ENCODE data around the gene EFHB. TPM values are rescaled to one million over a fixed set of nuclear protein-coding genes. Genes with fewer than 3 reads are reported as not detected.

The EFHB gene
- total and polyA plus RNA-seq, 11 donors: 0.14 to 1.6 (median 0.85) TPM; not detected in 6

DNA sequence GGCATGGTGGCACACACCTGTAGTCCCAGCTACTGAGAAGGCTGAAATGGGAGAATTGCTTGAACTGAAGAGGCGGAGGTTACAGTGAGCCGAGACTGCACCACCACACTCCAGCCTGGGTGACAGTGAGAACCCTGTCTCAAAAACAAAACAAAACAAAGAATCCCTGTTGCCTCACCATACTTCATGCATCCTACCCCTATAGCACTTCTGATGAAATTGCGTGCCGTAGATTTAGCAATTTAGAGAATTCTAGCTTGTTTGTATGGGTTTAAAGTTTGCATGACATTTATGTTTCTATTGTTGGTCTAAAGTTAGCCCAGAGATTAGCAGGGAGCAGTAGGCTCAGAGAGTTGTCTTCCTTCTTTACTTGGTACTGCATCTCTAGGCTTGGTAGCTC, 20.7 kb upstream of the EFHB start:
- Histone ChIP-seq H3K4me3 (no peak overlapping the region), H3K4me1 (peaks cover 0 to 57% (median 26%) of the 10 kb centered on the region in 12 donors), H3K27me3 (no peaks in the 10 kb centered on the region), H3K36me3 (peaks cover 0 to 83% (median 52%) of the 10 kb centered on the region in 9 donors), H3K27ac (no peak overlapping the region), H3K9me3 (no peaks in the 10 kb centered on the region)
- no peak for TF ChIP-seq POLR2A (IDR thresholded peaks at IDR 0.05)
- TF ChIP-seq, protein P1, sequence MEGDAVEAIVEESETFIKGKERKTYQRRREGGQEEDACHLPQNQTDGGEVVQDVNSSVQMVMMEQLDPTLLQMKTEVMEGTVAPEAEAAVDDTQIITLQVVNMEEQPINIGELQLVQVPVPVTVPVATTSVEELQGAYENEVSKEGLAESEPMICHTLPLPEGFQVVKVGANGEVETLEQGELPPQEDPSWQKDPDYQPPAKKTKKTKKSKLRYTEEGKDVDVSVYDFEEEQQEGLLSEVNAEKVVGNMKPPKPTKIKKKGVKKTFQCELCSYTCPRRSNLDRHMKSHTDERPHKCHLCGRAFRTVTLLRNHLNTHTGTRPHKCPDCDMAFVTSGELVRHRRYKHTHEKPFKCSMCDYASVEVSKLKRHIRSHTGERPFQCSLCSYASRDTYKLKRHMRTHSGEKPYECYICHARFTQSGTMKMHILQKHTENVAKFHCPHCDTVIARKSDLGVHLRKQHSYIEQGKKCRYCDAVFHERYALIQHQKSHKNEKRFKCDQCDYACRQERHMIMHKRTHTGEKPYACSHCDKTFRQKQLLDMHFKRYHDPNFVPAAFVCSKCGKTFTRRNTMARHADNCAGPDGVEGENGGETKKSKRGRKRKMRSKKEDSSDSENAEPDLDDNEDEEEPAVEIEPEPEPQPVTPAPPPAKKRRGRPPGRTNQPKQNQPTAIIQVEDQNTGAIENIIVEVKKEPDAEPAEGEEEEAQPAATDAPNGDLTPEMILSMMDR (IDR thresholded peaks at IDR 0.05): no peak
- WGBS, 4 donors: 95 to 97% (median 96%) methylated on average over 4 of the region's 4 CpGs
- intact Hi-C loops (cut with DNase I): loop anchor here in 2 of 10 donors (5.0 to 10.0 kb wide), 2 partner anchors 228 to 230 kb away; partner anchors contain the start of gene SGO1 (in 1 of the 2)
- DNase-seq (no peak), ATAC-seq (no peak)

DNA sequence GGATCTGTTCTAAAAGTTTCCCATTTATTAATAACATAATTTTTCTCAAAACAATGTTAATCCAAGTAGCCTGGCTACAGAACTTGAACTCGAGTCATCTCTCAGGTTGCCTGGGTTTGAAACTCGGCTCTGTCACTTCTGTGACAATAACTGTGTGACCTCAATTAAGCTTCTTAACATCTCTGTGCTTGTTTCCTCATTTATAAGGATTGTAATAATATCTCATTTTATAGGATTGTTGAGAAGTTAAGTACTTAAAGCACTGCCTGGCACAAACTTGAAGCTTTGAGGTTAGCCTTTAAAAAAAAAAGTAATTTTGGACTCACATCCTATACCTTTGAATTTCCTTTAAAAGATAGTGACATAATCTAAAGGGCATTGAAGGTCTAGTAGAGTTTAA, 16.3 kb upstream of the EFHB start:
- H3K36me3 ChIP-seq: peaks cover 0 to 55% (median 40%) of the 10 kb centered on the region in 9 donors
- H3K9me3 ChIP-seq: no peaks in the 10 kb centered on the region
- no peaks in the 10 kb centered on the region for H3K27me3 ChIP-seq
- H3K4me3 ChIP-seq: no peak overlapping the region
- WGBS, 4 donors: 78 to 87% (median 85%) methylated on average over 2 of the region's 2 CpGs
- H3K27ac ChIP-seq: no peak overlapping the region
- DNase-seq (no peak), ATAC-seq (no peak)
- H3K4me1 ChIP-seq: peaks cover 11 to 68% (median 40%) of the 10 kb centered on the region in 12 donors
- intact Hi-C loops (cut with DNase I): loop anchor here in 2 of 10 donors (5.0 to 10.0 kb wide), 2 partner anchors 232 to 234 kb away; partner anchors contain the start of gene SGO1 (in 1 of the 2)
- TF ChIP-seq, protein P1 (IDR thresholded peaks at IDR 0.05): no peak
- no peak for TF ChIP-seq POLR2A (IDR thresholded peaks at IDR 0.05)

DNA sequence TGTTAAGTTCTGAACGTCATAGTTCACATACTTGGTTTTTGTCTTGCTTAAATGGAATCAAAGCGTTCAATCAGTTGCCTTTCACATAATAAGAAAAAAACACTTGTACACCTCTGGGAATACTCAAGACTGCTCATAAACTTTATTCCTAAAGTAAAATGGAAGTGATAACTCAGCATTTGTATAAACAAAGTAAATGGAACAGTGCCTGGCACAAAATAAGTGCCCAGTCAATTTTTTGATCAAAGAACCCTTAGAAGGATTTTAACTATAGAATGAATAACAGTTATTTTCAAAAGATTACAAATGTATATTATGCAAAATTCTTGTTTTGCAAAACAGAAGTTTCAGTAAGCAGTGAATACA, 14.2 kb upstream of the EFHB start:
- Histone ChIP-seq H3K27me3 (no peaks in the 10 kb centered on the region), H3K27ac (peak overlapping the region in 11 of 12 donors; percentile 93 to 99 (median 98)), H3K4me1 (peaks cover 11 to 56% (median 33%) of the 10 kb centered on the region in 12 donors), H3K36me3 (peaks cover 0 to 34% (median 25%) of the 10 kb centered on the region in 9 donors), H3K4me3 (peak overlapping the region; percentile 65 to 99 (median 90)), H3K9me3 (no peaks in the 10 kb centered on the region)
- ATAC-seq: no peak
- intact Hi-C loops (cut with DNase I): loop anchor here in 9 of 10 donors (5.0 to 10.0 kb wide), 6 partner anchors 61 to 239 kb away; partner anchors contain the start of genes SGO1 (in 4 of the 9) and KAT2B (in 2 of the 9)
- WGBS, 4 donors: 3 to 4% (median 3%) methylated on average over 2 of the region's 2 CpGs
- no peak for DNase-seq
- TF ChIP-seq, protein P1 (IDR thresholded peaks at IDR 0.05): no peak
- no peak for TF ChIP-seq POLR2A (IDR thresholded peaks at IDR 0.05)

DNA sequence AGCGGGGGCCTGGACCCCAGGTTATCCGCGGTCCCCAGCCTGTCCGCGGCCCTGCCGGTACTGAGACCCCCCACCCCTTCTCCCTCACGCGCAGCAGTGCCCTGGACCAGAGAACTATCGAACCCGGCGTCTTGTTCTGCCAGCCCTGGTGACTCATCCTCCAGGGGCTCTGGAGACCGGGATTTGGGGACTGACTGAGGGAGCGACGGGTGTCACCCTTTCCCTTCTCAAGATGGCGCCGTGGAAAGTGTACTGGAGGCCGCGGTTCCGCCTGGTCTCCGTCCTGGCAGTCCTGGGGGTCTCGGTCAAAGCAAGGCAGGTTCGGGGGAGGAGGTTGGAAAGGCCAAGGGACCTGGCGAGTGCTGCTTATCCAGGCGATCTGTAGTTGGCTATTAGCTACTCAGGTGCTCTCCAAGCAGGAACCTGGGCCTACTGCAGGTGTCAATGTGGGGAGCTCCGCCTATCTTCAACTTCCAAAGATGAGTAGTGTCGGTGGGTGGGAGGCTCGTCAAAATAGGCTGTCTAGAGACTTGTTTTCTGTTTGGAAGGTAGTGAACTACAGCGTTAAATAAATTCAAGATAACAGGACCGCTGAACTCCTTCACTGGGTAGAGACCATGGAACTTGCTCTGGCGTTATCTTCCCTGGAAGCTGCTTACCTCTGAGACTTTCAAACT, 13.7 kb upstream of the EFHB start:
- peaks cover 11 to 51% (median 30%) of the 10 kb centered on the region in 12 donors for H3K4me1 ChIP-seq
- H3K36me3 ChIP-seq: peaks cover 0 to 29% (median 20%) of the 10 kb centered on the region in 9 donors
- ATAC-seq: peak in 3 of 4 donors; percentile 31 to 55 (median 45)
- peak overlapping the region; percentile 93 to 99 (median 98) for H3K27ac ChIP-seq
- TF ChIP-seq, protein P1 (IDR thresholded peaks at IDR 0.05): no peak
- no peak for TF ChIP-seq POLR2A (IDR thresholded peaks at IDR 0.05)
- H3K27me3 ChIP-seq: no peaks in the 10 kb centered on the region
- no peaks in the 10 kb centered on the region for H3K9me3 ChIP-seq
- intact Hi-C loops (cut with DNase I): loop anchor here in 9 of 10 donors (1.0 to 10.0 kb wide), 11 partner anchors 60 to 240 kb away; partner anchors contain the start of genes SGO1 (in 6 of the 9) and KAT2B (in 4 of the 9)
- DNase-seq: peak in 4 of 5 donors; percentile 43 to 58 (median 47)
- WGBS, 4 donors: 0 to 1% (median 1%) methylated on average over 22 to 30 of the region's 30 CpGs
- peak overlapping the region; percentile 65 to 99 (median 90) for H3K4me3 ChIP-seq

All from heart left ventricle (tissue), 16 donors.